Mucosa of stomach (tissue), 1 donor: ENCODE results near the gene CACNG8.
"Not testable (repeated sequence)": the region's sequence is repeated elsewhere in the genome, so short reads cannot be mapped to it uniquely, and the experiment has no call there.

Experiments
- H3K27me3 ChIP-seq: one replicate; pipeline ENCODE4 v1.7.0; 2013; ENCODE audit warnings: mild to moderate bottlenecking, low read length; ENCODE audit not compliant: control insufficient read depth, insufficient read depth
- H3K36me3 ChIP-seq: one replicate; pipeline ENCODE4 v1.7.0; 2013; ENCODE audit warnings: low read length; ENCODE audit not compliant: control insufficient read depth, insufficient read depth
- H3K4me1 ChIP-seq: one replicate; pipeline ENCODE4 v1.7.0; 2013; ENCODE audit warnings: mild to moderate bottlenecking, low read length; ENCODE audit not compliant: control insufficient read depth, insufficient read depth
- H3K4me3 ChIP-seq: one replicate; pipeline ENCODE4 v1.7.0; 2013; ENCODE audit warnings: low read length
- H3K9ac ChIP-seq: one replicate; pipeline ENCODE4 v1.7.0; 2013; ENCODE audit warnings: mild to moderate bottlenecking, low read length, moderate library complexity
- H3K9me3 ChIP-seq: one replicate; pipeline ENCODE4 v1.7.0; 2013; ENCODE audit warnings: mild to moderate bottlenecking, low read length, moderate library complexity; ENCODE audit not compliant: control insufficient read depth
- donor health status: Pancreatic carcinoma.

The CACNG8 gene

GRCh38 chr19:53948611-53949010 is 14.1 kb upstream of the CACNG8 start:
- not testable (repeated sequence) for H3K4me3 ChIP-seq, H3K4me1 ChIP-seq, H3K9ac ChIP-seq, H3K9me3 ChIP-seq, H3K36me3 ChIP-seq
- peaks cover 11% of the 10 kb centered on the region for H3K27me3 ChIP-seq

- Histone ChIP-seq H3K4me1 (no peaks in the 10 kb centered on the region), H3K9ac (no peak overlapping the region), H3K27me3 (peaks cover 6% of the 10 kb centered on the region)
Measured at GRCh38 chr19:53951436-53951835, 11.3 kb upstream of the CACNG8 start.

GRCh38 chr19:53951947-53952346 is 10.8 kb upstream of the CACNG8 start:
- no peaks in the 10 kb centered on the region for H3K4me1 ChIP-seq
- no peak overlapping the region for H3K4me3 ChIP-seq
- no peak overlapping the region for H3K9ac ChIP-seq
- H3K27me3 ChIP-seq, result peaks cover 8% of the 10 kb centered on the region
- no peaks in the 10 kb centered on the region for H3K9me3 ChIP-seq
- H3K36me3 ChIP-seq, result no peaks in the 10 kb centered on the region

More at GRCh38 chr19:53951436-53951835, 11.3 kb upstream of the CACNG8 start:
- Histone ChIP-seq H3K36me3 (no peaks in the 10 kb centered on the region), H3K4me3 (no peak overlapping the region), H3K9me3 (no peaks in the 10 kb centered on the region)

GRCh38 chr19:53953383-53953782 is 9.4 kb upstream of the CACNG8 start:
- Histone ChIP-seq H3K36me3 (no peaks in the 10 kb centered on the region), H3K9me3 (no peaks in the 10 kb centered on the region), H3K4me3 (no peak overlapping the region), H3K4me1 (no peaks in the 10 kb centered on the region), H3K27me3 (peaks cover 21% of the 10 kb centered on the region), H3K9ac (no peak overlapping the region)

- no peaks in the 10 kb centered on the region for H3K36me3 ChIP-seq
- H3K9me3 ChIP-seq, result no peaks in the 10 kb centered on the region
- peaks cover 47% of the 10 kb centered on the region for H3K27me3 ChIP-seq
- no peak overlapping the region for H3K4me3 ChIP-seq
- no peaks in the 10 kb centered on the region for H3K4me1 ChIP-seq
- H3K9ac ChIP-seq, result no peak overlapping the region
Measured at GRCh38 chr19:53957448-53958167, 5.1 kb upstream of the CACNG8 start.

- H3K9ac ChIP-seq, result no peak overlapping the region
- no peak overlapping the region for H3K4me3 ChIP-seq
- H3K36me3 ChIP-seq, result no peaks in the 10 kb centered on the region
- H3K27me3 ChIP-seq, result peaks cover 48% of the 10 kb centered on the region
- H3K4me1 ChIP-seq, result no peaks in the 10 kb centered on the region
- H3K9me3 ChIP-seq, result no peaks in the 10 kb centered on the region
Measured at GRCh38 chr19:53958168-53958571, 4.6 kb upstream of the CACNG8 start.

GRCh38 chr19:53958823-53959757 is 3.6 kb upstream of the CACNG8 start:
- Histone ChIP-seq H3K9me3 (no peaks in the 10 kb centered on the region), H3K4me1 (no peaks in the 10 kb centered on the region), H3K4me3 (no peak overlapping the region), H3K36me3 (no peaks in the 10 kb centered on the region), H3K27me3 (peaks cover 55% of the 10 kb centered on the region), H3K9ac (no peak overlapping the region)

- Histone ChIP-seq H3K36me3 (no peaks in the 10 kb centered on the region), H3K9ac (no peak overlapping the region), H3K4me3 (no peak overlapping the region), H3K27me3 (peaks cover 66% of the 10 kb centered on the region), H3K4me1 (no peaks in the 10 kb centered on the region), H3K9me3 (no peaks in the 10 kb centered on the region)
Measured at GRCh38 chr19:53960187-53960586, 2.5 kb upstream of the CACNG8 start.

- H3K4me1 ChIP-seq, result no peaks in the 10 kb centered on the region
- no peaks in the 10 kb centered on the region for H3K36me3 ChIP-seq
- H3K27me3 ChIP-seq, result peaks cover 68% of the 10 kb centered on the region
- H3K9me3 ChIP-seq, result no peaks in the 10 kb centered on the region
- H3K9ac ChIP-seq, result no peak overlapping the region
- H3K4me3 ChIP-seq, result no peak overlapping the region
Measured at GRCh38 chr19:53960886-53961285, 1.9 kb upstream of the CACNG8 start.

GRCh38 chr19:53961523-53962356 is 997 bp upstream of the CACNG8 start:
- no peak overlapping the region for H3K9ac ChIP-seq
- H3K27me3 ChIP-seq, result peaks cover 67% of the 10 kb centered on the region
- H3K4me3 ChIP-seq, result no peak overlapping the region
- no peaks in the 10 kb centered on the region for H3K36me3 ChIP-seq
- no peaks in the 10 kb centered on the region for H3K9me3 ChIP-seq
- no peaks in the 10 kb centered on the region for H3K4me1 ChIP-seq

- H3K4me1 ChIP-seq, result no peaks in the 10 kb centered on the region
- peaks cover 39% of the 10 kb centered on the region for H3K27me3 ChIP-seq
- no peak overlapping the region for H3K9ac ChIP-seq
- no peak overlapping the region for H3K4me3 ChIP-seq
- H3K9me3 ChIP-seq, result no peaks in the 10 kb centered on the region
- H3K36me3 ChIP-seq, result no peaks in the 10 kb centered on the region
Measured at GRCh38 chr19:53965091-53965490, 2.4 kb downstream of the CACNG8 start.
